HepG2 (cell line): Measurements from ENCODE around the gene SPRYD3. TPM values are rescaled to one million over a fixed set of nuclear protein-coding genes. Genes with fewer than 3 reads are reported as not detected.
A peak's percentile ranks its signal among the peaks of the same experiment; 100 is the strongest.

Source experiments
- ATF7-NPFF ChIP-seq: sonication (generic); formaldehyde crosslinking; IDR thresholded peaks from 2 replicates; pipeline ENCODE4 v1.8.1; 2023; ENCODE audit warnings: mild to moderate bottlenecking, low read depth, missing genetic modification reagents, moderate library complexity
- GZF1 ChIP-seq: sonication (generic); formaldehyde crosslinking; IDR thresholded peaks from 2 replicates; pipeline ENCODE4 v1.5.1; 2020; ENCODE audit warnings: mild to moderate bottlenecking, missing genetic modification reagents
- JDP2 ChIP-seq: sonication (generic); formaldehyde crosslinking; IDR thresholded peaks from 2 replicates; pipeline ENCODE4 v1.8.1; 2022; ENCODE audit warnings: missing genetic modification reagents, borderline replicate concordance
- NRL ChIP-seq: sonication (generic); formaldehyde crosslinking; IDR thresholded peaks from 2 replicates; pipeline ENCODE4 v1.5.0; 2020; ENCODE audit warnings: missing genetic modification reagents, mild to moderate bottlenecking, moderate library complexity, borderline replicate concordance
- PTBP1 ChIP-seq: fragments of 200-400 bp; formaldehyde crosslinking; IDR thresholded peaks from 2 replicates; pipeline ENCODE4 v1.6.1; 2018; ENCODE audit warnings: low read length, low read depth; ENCODE audit not compliant: poor library complexity, severe bottlenecking
- RARG ChIP-seq: sonication (generic); formaldehyde crosslinking; IDR thresholded peaks from 2 replicates; pipeline ENCODE4 v1.4.0; 2020; ENCODE audit warnings: low read depth, mild to moderate bottlenecking, missing genetic modification reagents
- SAP130 ChIP-seq: IDR thresholded peaks from 2 replicates; pipeline ENCODE4 v1.6.1; 2016; ENCODE audit warnings: low read depth
- SMAD9 ChIP-seq: sonication (generic); formaldehyde crosslinking; IDR thresholded peaks from 2 replicates; pipeline ENCODE4 v1.5.1; 2020; ENCODE audit warnings: mild to moderate bottlenecking, missing genetic modification reagents
- SMARCC2 ChIP-seq: fragments of 450-650 bp; IDR thresholded peaks from 2 replicates; pipeline ENCODE4 v1.6.1; 2017; ENCODE audit warnings: antibody characterized with exemption, mild to moderate bottlenecking
- SRSF9 ChIP-seq: fragments of 200-400 bp; formaldehyde crosslinking; IDR thresholded peaks from 2 replicates; pipeline ENCODE4 v1.6.1; 2018; ENCODE audit warnings: borderline replicate concordance, mild to moderate bottlenecking, low read depth, low read length; ENCODE audit not compliant: insufficient read depth, poor library complexity, severe bottlenecking
- STAG1 ChIP-seq: sonication (generic); formaldehyde crosslinking; IDR thresholded peaks from 2 replicates; pipeline ENCODE4 v1.4.0; 2020; ENCODE audit warnings: missing genetic modification reagents
- TBX3 ChIP-seq: fragments of 450-650 bp; IDR thresholded peaks from 2 replicates; pipeline ENCODE4 v1.6.1; 2017; ENCODE audit warnings: antibody characterized with exemption, mild to moderate bottlenecking, inconsistent platforms, borderline replicate concordance
- TRIM24 ChIP-seq: sonication (generic); formaldehyde crosslinking; IDR thresholded peaks from 2 replicates; pipeline ENCODE4 v1.8.0; 2022; ENCODE audit warnings: mild to moderate bottlenecking, missing genetic modification reagents
- ZFX ChIP-seq: sonication (generic); formaldehyde crosslinking; IDR thresholded peaks from 2 replicates; pipeline ENCODE4 v1.4.0; 2020; ENCODE audit warnings: mild to moderate bottlenecking, low read depth, missing genetic modification reagents, moderate library complexity
- ZNF136 ChIP-seq: sonication (generic); formaldehyde crosslinking; IDR thresholded peaks from 2 replicates; pipeline ENCODE4 v1.8.1; 2022; ENCODE audit warnings: low read depth, mild to moderate bottlenecking, moderate library complexity, missing genetic modification reagents
- ZNF335 ChIP-seq: sonication (generic); formaldehyde crosslinking; IDR thresholded peaks from 2 replicates; pipeline ENCODE4 v1.4.0; 2020; ENCODE audit warnings: missing genetic modification reagents
- ZNF34 ChIP-seq: sonication (generic); formaldehyde crosslinking; IDR thresholded peaks from 2 replicates; pipeline ENCODE4 v1.4.0; 2020; ENCODE audit warnings: mild to moderate bottlenecking, missing genetic modification reagents, borderline replicate concordance
- ZNF605 ChIP-seq: sonication (generic); formaldehyde crosslinking; IDR thresholded peaks from 2 replicates; pipeline ENCODE4 v1.8.0; 2022; ENCODE audit warnings: mild to moderate bottlenecking, missing genetic modification reagents
- ZNF672 ChIP-seq: sonication (generic); formaldehyde crosslinking; IDR thresholded peaks from 2 replicates; pipeline ENCODE4 v1.8.1; 2022; ENCODE audit warnings: missing genetic modification reagents
- polyA plus RNA-seq, 8 experiments: library from polyadenylated mRNA; depleted of rRNA in 3 of 8; stranded (reverse) in 7 of 8; unstranded in 1 of 8; fragments of >200 nt; fragmentation: Illumina TruSeq in 4 of 8; extraction: Trizol in 4 of 8; gene quantifications; 2 replicates each; pipeline versions ENCODE4 v1.2.1 to v1.2.3, GENCODE V29; 2011 to 2016; ENCODE audit warnings: low read depth in 4 of 8, missing spikeins in 1 of 8, mixed read lengths in 1 of 8; ENCODE audit not compliant: insufficient read depth in 1 of 8
- total RNA-seq, 5 experiments: library from RNA; depleted of rRNA; stranded (reverse); fragments of >200 nt; fragmentation: Illumina TruSeq; extraction: Trizol; gene quantifications; 2 replicates each; pipeline ENCODE4 v1.2.3, GENCODE V29; 2016; ENCODE audit warnings: low read depth in 1 of 5
- TF ChIP-seq, protein P1 (sequence below): sonication (generic); formaldehyde crosslinking; IDR thresholded peaks from 2 replicates; pipeline ENCODE4 v1.4.0; 2020; ENCODE audit warnings: missing genetic modification reagents
- TF ChIP-seq, protein P2 (sequence below): sonication (generic); formaldehyde crosslinking; IDR thresholded peaks from 2 replicates; pipeline ENCODE4 v1.5.1; 2020; ENCODE audit warnings: mild to moderate bottlenecking, missing genetic modification reagents, moderate library complexity
- TF ChIP-seq, protein P3 (sequence below): sonication (generic); formaldehyde crosslinking; IDR thresholded peaks from 2 replicates; pipeline ENCODE4 v1.5.0; 2020; ENCODE audit warnings: mild to moderate bottlenecking, missing genetic modification reagents, borderline replicate concordance

The SPRYD3 gene
- total and polyA plus RNA-seq, 2 of the 13 experiments (the other 11 are each of a cell fraction or from before 2014, with no cell fraction given): 9.0 to 9.2 TPM

- TF ChIP-seq, protein P1, sequence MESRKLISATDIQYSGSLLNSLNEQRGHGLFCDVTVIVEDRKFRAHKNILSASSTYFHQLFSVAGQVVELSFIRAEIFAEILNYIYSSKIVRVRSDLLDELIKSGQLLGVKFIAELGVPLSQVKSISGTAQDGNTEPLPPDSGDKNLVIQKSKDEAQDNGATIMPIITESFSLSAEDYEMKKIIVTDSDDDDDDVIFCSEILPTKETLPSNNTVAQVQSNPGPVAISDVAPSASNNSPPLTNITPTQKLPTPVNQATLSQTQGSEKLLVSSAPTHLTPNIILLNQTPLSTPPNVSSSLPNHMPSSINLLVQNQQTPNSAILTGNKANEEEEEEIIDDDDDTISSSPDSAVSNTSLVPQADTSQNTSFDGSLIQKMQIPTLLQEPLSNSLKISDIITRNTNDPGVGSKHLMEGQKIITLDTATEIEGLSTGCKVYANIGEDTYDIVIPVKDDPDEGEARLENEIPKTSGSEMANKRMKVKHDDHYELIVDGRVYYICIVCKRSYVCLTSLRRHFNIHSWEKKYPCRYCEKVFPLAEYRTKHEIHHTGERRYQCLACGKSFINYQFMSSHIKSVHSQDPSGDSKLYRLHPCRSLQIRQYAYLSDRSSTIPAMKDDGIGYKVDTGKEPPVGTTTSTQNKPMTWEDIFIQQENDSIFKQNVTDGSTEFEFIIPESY (CRISPR knock-in tag): no peak
- no peak for TF ChIP-seq SRSF9
- TF ChIP-seq ZNF672 (CRISPR knock-in tag): no peak
- TF ChIP-seq SAP130: no peak
- TF ChIP-seq SMARCC2: no peak
- TF ChIP-seq ATF7-NPFF (CRISPR knock-in tag): no peak
- no peak for TF ChIP-seq GZF1 (CRISPR knock-in tag)
- no peak for TF ChIP-seq ZNF136
- TF ChIP-seq ZNF34: no peak
- TF ChIP-seq, protein P2, sequence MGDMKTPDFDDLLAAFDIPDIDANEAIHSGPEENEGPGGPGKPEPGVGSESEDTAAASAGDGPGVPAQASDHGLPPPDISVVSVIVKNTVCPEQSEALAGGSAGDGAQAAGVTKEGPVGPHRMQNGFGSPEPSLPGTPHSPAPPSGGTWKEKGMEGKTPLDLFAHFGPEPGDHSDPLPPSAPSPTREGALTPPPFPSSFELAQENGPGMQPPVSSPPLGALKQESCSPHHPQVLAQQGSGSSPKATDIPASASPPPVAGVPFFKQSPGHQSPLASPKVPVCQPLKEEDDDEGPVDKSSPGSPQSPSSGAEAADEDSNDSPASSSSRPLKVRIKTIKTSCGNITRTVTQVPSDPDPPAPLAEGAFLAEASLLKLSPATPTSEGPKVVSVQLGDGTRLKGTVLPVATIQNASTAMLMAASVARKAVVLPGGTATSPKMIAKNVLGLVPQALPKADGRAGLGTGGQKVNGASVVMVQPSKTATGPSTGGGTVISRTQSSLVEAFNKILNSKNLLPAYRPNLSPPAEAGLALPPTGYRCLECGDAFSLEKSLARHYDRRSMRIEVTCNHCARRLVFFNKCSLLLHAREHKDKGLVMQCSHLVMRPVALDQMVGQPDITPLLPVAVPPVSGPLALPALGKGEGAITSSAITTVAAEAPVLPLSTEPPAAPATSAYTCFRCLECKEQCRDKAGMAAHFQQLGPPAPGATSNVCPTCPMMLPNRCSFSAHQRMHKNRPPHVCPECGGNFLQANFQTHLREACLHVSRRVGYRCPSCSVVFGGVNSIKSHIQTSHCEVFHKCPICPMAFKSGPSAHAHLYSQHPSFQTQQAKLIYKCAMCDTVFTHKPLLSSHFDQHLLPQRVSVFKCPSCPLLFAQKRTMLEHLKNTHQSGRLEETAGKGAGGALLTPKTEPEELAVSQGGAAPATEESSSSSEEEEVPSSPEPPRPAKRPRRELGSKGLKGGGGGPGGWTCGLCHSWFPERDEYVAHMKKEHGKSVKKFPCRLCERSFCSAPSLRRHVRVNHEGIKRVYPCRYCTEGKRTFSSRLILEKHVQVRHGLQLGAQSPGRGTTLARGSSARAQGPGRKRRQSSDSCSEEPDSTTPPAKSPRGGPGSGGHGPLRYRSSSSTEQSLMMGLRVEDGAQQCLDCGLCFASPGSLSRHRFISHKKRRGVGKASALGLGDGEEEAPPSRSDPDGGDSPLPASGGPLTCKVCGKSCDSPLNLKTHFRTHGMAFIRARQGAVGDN (CRISPR knock-in tag): peak; percentile 56
- no peak for TF ChIP-seq NRL (CRISPR knock-in tag)
- TF ChIP-seq TRIM24 (CRISPR knock-in tag): no peak
- TF ChIP-seq RARG: no peak
- TF ChIP-seq, protein P3, sequence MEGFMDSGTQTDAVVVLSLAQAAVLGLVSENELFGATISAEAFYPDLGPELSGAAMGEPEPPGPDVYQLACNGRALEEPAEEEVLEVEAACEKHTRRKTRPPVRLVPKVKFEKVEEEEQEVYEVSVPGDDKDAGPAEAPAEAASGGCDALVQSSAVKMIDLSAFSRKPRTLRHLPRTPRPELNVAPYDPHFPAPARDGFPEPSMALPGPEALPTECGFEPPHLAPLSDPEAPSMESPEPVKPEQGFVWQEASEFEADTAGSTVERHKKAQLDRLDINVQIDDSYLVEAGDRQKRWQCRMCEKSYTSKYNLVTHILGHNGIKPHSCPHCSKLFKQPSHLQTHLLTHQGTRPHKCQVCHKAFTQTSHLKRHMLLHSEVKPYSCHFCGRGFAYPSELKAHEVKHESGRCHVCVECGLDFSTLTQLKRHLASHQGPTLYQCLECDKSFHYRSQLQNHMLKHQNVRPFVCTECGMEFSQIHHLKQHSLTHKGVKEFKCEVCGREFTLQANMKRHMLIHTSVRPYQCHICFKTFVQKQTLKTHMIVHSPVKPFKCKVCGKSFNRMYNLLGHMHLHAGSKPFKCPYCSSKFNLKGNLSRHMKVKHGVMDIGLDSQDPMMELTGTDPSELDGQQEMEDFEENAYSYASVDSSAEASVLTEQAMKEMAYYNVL (CRISPR knock-in tag): 0 out of 2 replicates have a peak, but pooled peaks have one; percentile 25
- no peak for TF ChIP-seq ZNF605
- TF ChIP-seq PTBP1: no peak
- peak; percentile 94 for TF ChIP-seq STAG1 (CRISPR knock-in tag)
- TF ChIP-seq ZFX (CRISPR knock-in tag): no peak
- TF ChIP-seq ZNF335 (CRISPR knock-in tag): no peak
- TF ChIP-seq TBX3: no peak
- no peak for TF ChIP-seq SMAD9 (CRISPR knock-in tag)
- TF ChIP-seq JDP2: no peak
Observed at GRCh38 chr12:53065975-53066931, 12.9 kb downstream of the SPRYD3 start (continued).
